Sigmoid colon (tissue), 7 donors: ENCODE results near the gene CREB3L4. TPM values are rescaled to one million over a fixed set of nuclear protein-coding genes. Genes with fewer than 3 reads are reported as not detected.
A peak's percentile ranks its signal among the peaks of the same experiment; 100 is the strongest.

Source experiments
- DNase-seq: peaks from one replicate; pipeline ENCODE4 v3.0.0-alpha.2; 2019
- H3K27ac ChIP-seq, 4 donors: fragments of 200-600 bp; sonication (generic); one replicate each; pipeline ENCODE4 v1.5.1; 2016 to 2019; ENCODE audit warnings: mild to moderate bottlenecking in 1 of 4
- H3K27me3 ChIP-seq, 3 donors: fragments of 200-600 bp; sonication (generic); one replicate each; pipeline ENCODE4 v1.5.1; 2019; ENCODE audit warnings: mild to moderate bottlenecking in 1 of 3
- H3K36me3 ChIP-seq, 4 donors: fragments of 200-600 bp; sonication (generic); one replicate each; pipeline ENCODE4 v1.5.1; 2016 to 2019
- H3K4me1 ChIP-seq, 4 donors: fragments of 200-600 bp; sonication (generic); one replicate each; pipeline ENCODE4 v1.5.1; 2017 to 2019
- H3K4me3 ChIP-seq, 4 donors: fragments of 200-600 bp; sonication (generic); one replicate each; pipeline ENCODE4 v1.5.1; 2017 to 2019; ENCODE audit warnings: mild to moderate bottlenecking in 2 of 4, moderate library complexity in 1 of 4
- H3K9me3 ChIP-seq, 4 donors: fragments of 200-600 bp in 3 of 4; sonication (generic) in 3 of 4; one replicate each; pipeline versions ENCODE4 v1.5.1 to v1.6.1; 2013 to 2019
- CTCF ChIP-seq, 4 experiments: fragments of 450-650 bp in 3 of 4; fragments of 200-600 bp in 1 of 4; IDR thresholded peaks; one replicate each; pipeline ENCODE4 v1.5.1; 2016 to 2019; ENCODE audit warnings: antibody characterized with exemption in 4 of 4, mild to moderate bottlenecking in 3 of 4, moderate library complexity in 2 of 4
- EP300 ChIP-seq, 4 donors: sonication (generic); formaldehyde crosslinking; IDR thresholded peaks; one replicate each; pipeline ENCODE4 v1.6.1; 2017; ENCODE audit warnings: antibody characterized with exemption in 4 of 4
- POLR2A ChIP-seq, 2 donors: fragments of 450-650 bp; IDR thresholded peaks; one replicate each; pipeline ENCODE4 v1.6.1; 2016; ENCODE audit warnings: antibody characterized with exemption in 2 of 2, mild to moderate bottlenecking in 2 of 2, moderate library complexity in 2 of 2
- POLR2AphosphoS5 ChIP-seq, 4 donors: sonication (generic); formaldehyde crosslinking; IDR thresholded peaks; one replicate each; pipeline ENCODE4 v1.6.1; 2017; ENCODE audit warnings: antibody characterized with exemption in 4 of 4
- WGBS, 2 donors: extraction: QIAGEN DNeasy Blood & Tissue Kit; methylation state at CpG; one replicate each; pipeline ENCODE4 v1.1.7; 2013; 5-methylcytosine and 5-hydroxymethylcytosine counted together
- intact Hi-C: fragments of 100-400 bp; cut with DNase I; formaldehyde crosslinking; loops from one replicate; pipeline ENCODE4 v1.15.1; 2023
- polyA plus RNA-seq, 3 donors: library from polyadenylated mRNA; stranded (reverse); fragments of 200-250 nt; gene quantifications; one replicate each; pipeline ENCODE4 v1.2.3, GENCODE V29; 2013
- total RNA-seq, 4 donors: library from RNA; depleted of rRNA; stranded (reverse); fragments of >200 nt; gene quantifications; one replicate each; pipeline ENCODE4 v1.1.0, GENCODE V29; 2016
- donor health status: healthy with polysubstance abuse.
- donor health status: Bipolar disorder and iron deficiency.
- donor health status: healthy.

Gene CREB3L4
- total and polyA plus RNA-seq, 7 donors = 7.9 to 18.0 (median 10.4) TPM

DNA sequence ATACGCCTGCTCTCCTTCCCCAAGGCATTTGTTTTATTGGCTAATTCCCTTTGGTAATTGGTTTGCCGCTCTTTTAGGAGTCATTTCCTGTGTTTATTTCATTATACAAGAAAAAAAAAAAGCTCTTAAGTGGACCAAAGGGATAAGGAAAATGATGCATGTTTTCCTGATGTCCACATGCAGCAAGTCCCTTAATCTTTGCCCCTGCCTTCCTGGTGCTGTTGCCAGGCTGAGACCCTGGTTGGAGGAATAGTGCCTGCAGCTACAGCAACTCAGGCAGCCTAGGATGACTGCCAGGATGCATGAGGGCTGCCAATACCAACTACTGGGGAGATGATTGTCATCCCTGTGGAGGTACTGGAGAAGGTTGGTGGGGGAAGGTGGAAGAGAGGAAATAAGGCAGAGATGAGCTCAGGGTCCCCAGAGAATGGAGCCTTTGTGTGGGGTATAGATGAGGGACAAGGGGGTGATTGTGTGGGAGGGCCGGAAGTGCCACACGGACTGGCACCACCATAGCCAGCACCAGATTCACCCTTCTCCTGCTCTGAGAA, 38.8 kb upstream of the CREB3L4 start:
- no peak for TF ChIP-seq CTCF (IDR thresholded peaks at IDR 0.05)
- TF ChIP-seq POLR2AphosphoS5 (IDR thresholded peaks at IDR 0.05) = no peak
- TF ChIP-seq POLR2A (IDR thresholded peaks at IDR 0.05) = no peak
- no peak for TF ChIP-seq EP300 (IDR thresholded peaks at IDR 0.05)
- H3K36me3 ChIP-seq = peaks cover 14 to 41% (median 29%) of the 10 kb centered on the region in 4 donors
- 67 to 73% methylated on average over 4 of the region's 4 CpGs for WGBS, 2 donors
- no peaks in the 10 kb centered on the region for H3K9me3 ChIP-seq
- H3K4me3 ChIP-seq = no peak overlapping the region
- H3K27ac ChIP-seq = peak overlapping the region in 2 of 4 donors; percentile 25 to 33
- peaks cover 0 to 8% (median 4%) of the 10 kb centered on the region in 4 donors for H3K4me1 ChIP-seq
- no peaks in the 10 kb centered on the region for H3K27me3 ChIP-seq
- no peak for DNase-seq
- intact Hi-C loops = no loop called here

- Histone ChIP-seq H3K27me3 (no peaks in the 10 kb centered on the region), H3K36me3 (peaks cover 19 to 46% (median 34%) of the 10 kb centered on the region in 4 donors), H3K4me1 (peaks cover 0 to 3% (median 0%) of the 10 kb centered on the region in 4 donors), H3K4me3 (no peak overlapping the region), H3K27ac (peak overlapping the region in 1 of 4 donors; percentile 25), H3K9me3 (no peaks in the 10 kb centered on the region)
- no peak for DNase-seq
- TF ChIP-seq EP300 (IDR thresholded peaks at IDR 0.05) = no peak
- no peak for TF ChIP-seq POLR2AphosphoS5 (IDR thresholded peaks at IDR 0.05)
- TF ChIP-seq CTCF (IDR thresholded peaks at IDR 0.05) = no peak
- no peak for TF ChIP-seq POLR2A (IDR thresholded peaks at IDR 0.05)
- WGBS, 2 donors = 84 to 85% methylated on average over 5 of the region's 5 CpGs
- intact Hi-C loops = no loop called here
Measured at GRCh38 chr1:153929426-153929825, 38.3 kb upstream of the CREB3L4 start.

DNA sequence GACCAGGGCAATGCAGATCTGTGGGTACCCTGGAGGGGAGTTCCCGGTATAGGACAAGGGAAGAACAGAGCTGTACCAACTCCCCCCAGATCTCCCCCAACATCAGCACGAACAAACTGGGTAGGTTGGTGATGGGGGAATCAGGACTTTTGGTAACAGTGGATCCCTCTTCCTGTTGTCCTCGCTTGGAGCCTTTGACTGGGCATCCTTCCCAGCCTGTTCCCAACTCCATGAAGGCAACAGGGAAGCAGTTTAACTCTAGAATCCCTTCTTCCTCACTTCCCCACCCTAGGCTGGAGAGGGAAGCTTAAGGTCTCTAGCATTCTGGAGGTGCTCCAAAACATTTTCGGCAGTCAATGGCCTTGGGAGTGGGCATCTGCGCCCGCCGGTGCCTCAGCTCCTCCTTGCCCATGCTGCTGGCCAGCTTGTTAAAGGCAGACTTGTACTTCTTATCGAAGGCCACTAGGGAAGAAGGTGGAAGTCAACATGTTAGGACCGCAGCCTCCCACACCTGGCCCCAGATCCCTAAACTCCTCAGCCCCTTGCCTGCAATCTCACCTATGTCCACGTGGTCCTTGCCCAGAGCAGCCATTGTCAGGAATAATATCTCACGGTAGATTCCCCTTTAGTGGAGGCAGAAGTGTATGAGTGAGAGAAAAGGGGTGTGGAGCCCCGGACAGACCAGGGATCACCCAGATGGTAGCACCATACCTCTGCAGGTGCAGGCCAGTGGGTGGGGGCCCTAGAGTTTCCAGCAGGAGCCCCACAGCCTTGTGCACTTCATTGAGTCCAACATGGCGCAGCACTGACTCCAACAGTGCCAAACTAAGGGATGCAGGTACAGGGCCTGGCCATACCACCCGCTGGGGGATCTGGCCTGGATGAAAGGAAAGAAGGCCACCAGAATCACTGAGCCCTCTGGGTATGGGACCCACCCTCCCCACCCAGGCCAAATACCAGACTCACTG, 37.4 kb upstream of the CREB3L4 start:
- TF ChIP-seq POLR2A (IDR thresholded peaks at IDR 0.05) = no peak
- TF ChIP-seq POLR2AphosphoS5 (IDR thresholded peaks at IDR 0.05) = no peak
- no peak for TF ChIP-seq CTCF (IDR thresholded peaks at IDR 0.05)
- no peak for TF ChIP-seq EP300 (IDR thresholded peaks at IDR 0.05)
- peaks cover 22 to 55% (median 42%) of the 10 kb centered on the region in 4 donors for H3K36me3 ChIP-seq
- 88 to 92% methylated on average over 14 of the region's 14 CpGs for WGBS, 2 donors

DNA sequence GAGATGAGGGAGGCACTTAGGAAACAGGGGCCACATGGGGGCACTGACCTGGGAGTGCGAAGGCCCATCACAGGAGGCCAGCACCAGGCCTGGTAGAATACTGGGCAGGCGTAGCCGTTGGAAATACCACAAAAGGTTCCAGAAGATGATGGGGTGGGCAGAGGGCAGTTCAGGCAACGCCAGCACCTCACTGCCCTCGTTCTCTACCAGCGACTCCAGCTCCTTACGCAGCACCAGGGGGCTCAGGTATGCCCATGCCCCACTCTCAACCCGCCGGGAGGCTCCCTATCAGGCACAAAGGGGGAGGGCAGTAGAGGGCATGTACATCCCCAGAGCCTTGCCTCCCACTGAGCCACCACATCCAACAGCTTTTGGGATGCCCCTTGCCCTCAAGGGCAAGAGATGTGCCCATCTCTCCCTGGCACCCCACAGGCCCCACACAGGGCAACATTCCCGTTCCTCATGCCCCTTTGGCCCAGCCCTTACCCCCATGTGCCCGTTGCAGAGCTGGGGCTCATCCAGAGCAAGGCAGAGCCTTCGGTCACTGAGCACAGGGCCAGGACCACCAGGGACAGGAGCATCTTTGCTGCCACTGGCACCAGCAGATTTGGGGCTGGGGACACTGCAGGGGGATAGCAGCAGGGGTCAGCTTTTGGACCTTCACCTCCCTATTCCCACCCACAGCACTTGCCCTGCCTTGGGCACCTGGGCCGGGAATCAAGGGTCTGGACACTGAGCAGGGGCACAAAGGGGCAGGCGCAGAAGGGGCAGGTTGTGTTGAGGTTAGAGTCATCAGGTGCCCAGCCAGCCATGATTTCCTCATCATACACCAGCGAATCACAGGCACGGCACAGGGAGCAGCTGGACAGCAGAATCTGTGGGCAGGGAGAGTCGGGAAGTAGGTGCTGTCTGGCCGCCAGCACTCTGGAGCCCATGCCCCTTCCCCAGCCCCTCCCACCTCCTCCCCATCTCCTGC, 35.3 kb upstream of the CREB3L4 start:
- Histone ChIP-seq H3K27ac (no peak overlapping the region), H3K36me3 (peaks cover 41 to 77% (median 63%) of the 10 kb centered on the region in 4 donors), H3K4me1 (no peaks in the 10 kb centered on the region), H3K9me3 (no peaks in the 10 kb centered on the region), H3K4me3 (no peak overlapping the region), H3K27me3 (no peaks in the 10 kb centered on the region)
- WGBS, 2 donors = 97 to 99% methylated on average over 18 of the region's 18 CpGs
- TF ChIP-seq POLR2AphosphoS5 (IDR thresholded peaks at IDR 0.05) = no peak
- no peak for TF ChIP-seq EP300 (IDR thresholded peaks at IDR 0.05)
- TF ChIP-seq POLR2A (IDR thresholded peaks at IDR 0.05) = no peak
- no peak for TF ChIP-seq CTCF (IDR thresholded peaks at IDR 0.05)
- intact Hi-C loops = no loop called here
- DNase-seq = peak; percentile 63

More for the DNA sequence above, 37.4 kb upstream of the CREB3L4 start:
- no peak for DNase-seq
- no peaks in the 10 kb centered on the region for H3K4me1 ChIP-seq
- intact Hi-C loops = no loop called here
- H3K9me3 ChIP-seq = no peaks in the 10 kb centered on the region
- no peak overlapping the region for H3K4me3 ChIP-seq
- H3K27me3 ChIP-seq = no peaks in the 10 kb centered on the region
- peak overlapping the region in 1 of 4 donors; percentile 25 for H3K27ac ChIP-seq
